ENCODE data around the gene MATCAP1. TPM values are rescaled to one million over a fixed set of nuclear protein-coding genes. Genes with fewer than 3 reads are reported as not detected.

Gene MATCAP1
- total and polyA plus RNA-seq, 2 of the 13 experiments (the other 11 are each of a cell fraction or from before 2014, with no cell fraction given) = 11.2 to 24.5 TPM

GRCh38 chr16:67155295-67156142, 28.2 kb downstream of the MATCAP1 start (continued):
- TF ChIP-seq, protein P1, sequence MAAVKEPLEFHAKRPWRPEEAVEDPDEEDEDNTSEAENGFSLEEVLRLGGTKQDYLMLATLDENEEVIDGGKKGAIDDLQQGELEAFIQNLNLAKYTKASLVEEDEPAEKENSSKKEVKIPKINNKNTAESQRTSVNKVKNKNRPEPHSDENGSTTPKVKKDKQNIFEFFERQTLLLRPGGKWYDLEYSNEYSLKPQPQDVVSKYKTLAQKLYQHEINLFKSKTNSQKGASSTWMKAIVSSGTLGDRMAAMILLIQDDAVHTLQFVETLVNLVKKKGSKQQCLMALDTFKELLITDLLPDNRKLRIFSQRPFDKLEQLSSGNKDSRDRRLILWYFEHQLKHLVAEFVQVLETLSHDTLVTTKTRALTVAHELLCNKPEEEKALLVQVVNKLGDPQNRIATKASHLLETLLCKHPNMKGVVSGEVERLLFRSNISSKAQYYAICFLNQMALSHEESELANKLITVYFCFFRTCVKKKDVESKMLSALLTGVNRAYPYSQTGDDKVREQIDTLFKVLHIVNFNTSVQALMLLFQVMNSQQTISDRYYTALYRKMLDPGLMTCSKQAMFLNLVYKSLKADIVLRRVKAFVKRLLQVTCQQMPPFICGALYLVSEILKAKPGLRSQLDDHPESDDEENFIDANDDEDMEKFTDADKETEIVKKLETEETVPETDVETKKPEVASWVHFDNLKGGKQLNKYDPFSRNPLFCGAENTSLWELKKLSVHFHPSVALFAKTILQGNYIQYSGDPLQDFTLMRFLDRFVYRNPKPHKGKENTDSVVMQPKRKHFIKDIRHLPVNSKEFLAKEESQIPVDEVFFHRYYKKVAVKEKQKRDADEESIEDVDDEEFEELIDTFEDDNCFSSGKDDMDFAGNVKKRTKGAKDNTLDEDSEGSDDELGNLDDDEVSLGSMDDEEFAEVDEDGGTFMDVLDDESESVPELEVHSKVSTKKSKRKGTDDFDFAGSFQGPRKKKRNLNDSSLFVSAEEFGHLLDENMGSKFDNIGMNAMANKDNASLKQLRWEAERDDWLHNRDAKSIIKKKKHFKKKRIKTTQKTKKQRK (IDR thresholded peaks at IDR 0.05; ENCODE audit: low read length) = no peak
- no peak for TF ChIP-seq NFIB (CRISPR knock-in tag; IDR thresholded peaks at IDR 0.05; ENCODE audit: borderline replicate concordance)
- no peak for TF ChIP-seq GTF2F1 (IDR thresholded peaks at IDR 0.05; ENCODE audit: low read length)
- TF ChIP-seq NRL (CRISPR knock-in tag; IDR thresholded peaks at IDR 0.05; ENCODE audit: borderline replicate concordance) = no peak
- TF ChIP-seq MAFG (CRISPR knock-in tag; IDR thresholded peaks at IDR 0.05) = no peak
- peak; percentile 44; the same call in 1 of the 2 replicates for TF ChIP-seq SOX5 (CRISPR knock-in tag; IDR thresholded peaks at IDR 0.05; ENCODE audit: borderline replicate concordance)
- no peak; the same call in 1 of the 2 replicates for TF ChIP-seq ZNF547 (CRISPR knock-in tag; IDR thresholded peaks at IDR 0.05)
- peak; percentile 94 for TF ChIP-seq ZNF556 (CRISPR knock-in tag; IDR thresholded peaks at IDR 0.05; ENCODE audit: borderline replicate concordance)
- peak; percentile 67; the same call in 1 of the 2 replicates for TF ChIP-seq MXD4 (CRISPR knock-in tag; IDR thresholded peaks at IDR 0.05)
- TF ChIP-seq ZNF543 (CRISPR knock-in tag; IDR thresholded peaks at IDR 0.05) = peak; percentile 76; the same call in 1 of the 2 replicates
- no peak for TF ChIP-seq ZNF850 (CRISPR knock-in tag; conservative IDR thresholded peaks at IDR 0.05)
- no peak for TF ChIP-seq RBM22 (optimal IDR thresholded peaks at IDR 0.05; ENCODE audit: low read length)
- peak; percentile 54 for TF ChIP-seq ASH2L (IDR thresholded peaks at IDR 0.05; ENCODE audit: insufficient read length, low read depth, low read length)
- peak; percentile 83 for TF ChIP-seq ZNF768 (CRISPR knock-in tag; IDR thresholded peaks at IDR 0.05)
- no peak for TF ChIP-seq MAFF (IDR thresholded peaks at IDR 0.05; ENCODE audit: low read depth, low read length)
- no peak; the same call in 1 of the 2 replicates for TF ChIP-seq TARDBP (CRISPR knock-in tag; IDR thresholded peaks at IDR 0.05)
- no peak for TF ChIP-seq SRSF9 (IDR thresholded peaks at IDR 0.05; ENCODE audit: borderline replicate concordance, insufficient read depth, low read depth, low read length, poor library complexity, severe bottlenecking)
- TF ChIP-seq NR2F1 (CRISPR knock-in tag; IDR thresholded peaks at IDR 0.05) = no peak
- TF ChIP-seq KAT2B (IDR thresholded peaks at IDR 0.05; ENCODE audit: borderline replicate concordance, low read depth, low read length) = no peak
- TF ChIP-seq ZNF713 (CRISPR knock-in tag; IDR thresholded peaks at IDR 0.05) = no peak
- no peak for TF ChIP-seq ZFP90 (CRISPR knock-in tag; IDR thresholded peaks at IDR 0.05; ENCODE audit: borderline replicate concordance)
- TF ChIP-seq GATA4 (IDR thresholded peaks at IDR 0.05; ENCODE audit: borderline replicate concordance, low read depth) = no peak
- no peak for TF ChIP-seq TMF1 (CRISPR knock-in tag; IDR thresholded peaks at IDR 0.05; ENCODE audit: low read depth)
- no peak for TF ChIP-seq SP2 (CRISPR knock-in tag; IDR thresholded peaks at IDR 0.05)
- TF ChIP-seq RORA (CRISPR knock-in tag; IDR thresholded peaks at IDR 0.05) = no peak
- TF ChIP-seq FUBP1 (CRISPR knock-in tag; IDR thresholded peaks at IDR 0.05; ENCODE audit: borderline replicate concordance) = no peak

All from HepG2 (cell line).